BE2C (cell line): ENCODE results near the gene FGD2.

Experiments used
- DNase-seq: peaks from one replicate; pipeline ENCODE4 v3.0.0-alpha.2; 2020
- H3K27me3 ChIP-seq: fragments of 250-450 bp; sonication (Bioruptor Pico); 2 replicates; pipeline ENCODE4 v1.5.1; 2020; ENCODE audit warnings: mild to moderate bottlenecking
- H3K36me3 ChIP-seq: fragments of 250-450 bp; sonication (Bioruptor Pico); 2 replicates; pipeline ENCODE4 v1.5.1; 2020; ENCODE audit warnings: mild to moderate bottlenecking
- H3K4me1 ChIP-seq: fragments of 250-450 bp; sonication (Bioruptor Pico); 2 replicates; pipeline ENCODE4 v1.5.1; 2020
- H3K4me3 ChIP-seq: 2 replicates; pipeline ENCODE4 v1.5.1; 2011; ENCODE audit warnings: low read depth, low read length
- H3K9me3 ChIP-seq: fragments of 250-450 bp; sonication (Bioruptor Pico); 2 replicates; pipeline ENCODE4 v1.5.1; 2020
- TF ChIP-seq, protein P1 (sequence below): IDR thresholded peaks from 2 replicates; pipeline ENCODE4 v1.5.1; 2012; ENCODE audit warnings: mild to moderate bottlenecking, low read depth, low read length

FGD2 gene

DNA sequence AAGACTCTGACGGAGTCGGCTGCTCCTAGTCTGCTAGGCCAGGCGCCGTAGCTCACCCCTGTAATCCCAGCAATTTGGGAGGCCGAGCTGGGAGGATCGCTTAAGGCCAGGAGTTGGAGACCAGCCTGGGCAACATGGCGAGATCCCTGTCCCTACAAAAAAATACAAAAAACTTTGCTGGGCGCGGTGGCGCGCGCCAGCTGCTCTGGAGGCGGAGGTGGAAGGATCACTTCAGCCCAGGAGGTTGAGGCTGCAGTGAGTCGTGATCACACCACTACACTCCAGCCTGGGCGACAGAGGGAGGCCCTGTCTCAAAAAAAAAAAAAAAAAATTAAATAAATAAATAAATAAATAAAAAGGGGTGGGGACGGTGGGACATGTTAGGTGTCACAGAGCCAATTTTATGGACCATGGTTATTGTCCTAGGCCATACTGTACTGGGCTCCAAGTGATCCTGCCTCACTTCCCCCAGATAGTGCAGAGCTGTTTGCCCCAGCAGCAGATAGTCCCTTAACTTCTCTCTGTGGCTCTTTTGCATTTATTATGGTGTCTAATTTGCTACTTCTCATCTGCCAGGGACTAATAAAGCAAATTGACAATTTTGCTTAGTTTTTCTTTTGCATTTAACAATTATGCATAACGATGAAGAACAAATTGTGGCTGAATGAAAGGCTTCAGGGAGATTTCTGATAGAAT is 45.8 kb upstream of the FGD2 start:
- Histone ChIP-seq H3K4me3 (no peak overlapping the region), H3K4me1 (peaks cover 5% of the 10 kb centered on the region; the same call in 1 of the 2 replicates)

GRCh38 chr6:36961441-36962435 is 43.7 kb upstream of the FGD2 start:
- peaks cover 5% of the 10 kb centered on the region; the same call in 1 of the 2 replicates for H3K4me1 ChIP-seq

More for the DNA sequence above, 45.8 kb upstream of the FGD2 start:
- DNase-seq, result no peak
- TF ChIP-seq, protein P1, sequence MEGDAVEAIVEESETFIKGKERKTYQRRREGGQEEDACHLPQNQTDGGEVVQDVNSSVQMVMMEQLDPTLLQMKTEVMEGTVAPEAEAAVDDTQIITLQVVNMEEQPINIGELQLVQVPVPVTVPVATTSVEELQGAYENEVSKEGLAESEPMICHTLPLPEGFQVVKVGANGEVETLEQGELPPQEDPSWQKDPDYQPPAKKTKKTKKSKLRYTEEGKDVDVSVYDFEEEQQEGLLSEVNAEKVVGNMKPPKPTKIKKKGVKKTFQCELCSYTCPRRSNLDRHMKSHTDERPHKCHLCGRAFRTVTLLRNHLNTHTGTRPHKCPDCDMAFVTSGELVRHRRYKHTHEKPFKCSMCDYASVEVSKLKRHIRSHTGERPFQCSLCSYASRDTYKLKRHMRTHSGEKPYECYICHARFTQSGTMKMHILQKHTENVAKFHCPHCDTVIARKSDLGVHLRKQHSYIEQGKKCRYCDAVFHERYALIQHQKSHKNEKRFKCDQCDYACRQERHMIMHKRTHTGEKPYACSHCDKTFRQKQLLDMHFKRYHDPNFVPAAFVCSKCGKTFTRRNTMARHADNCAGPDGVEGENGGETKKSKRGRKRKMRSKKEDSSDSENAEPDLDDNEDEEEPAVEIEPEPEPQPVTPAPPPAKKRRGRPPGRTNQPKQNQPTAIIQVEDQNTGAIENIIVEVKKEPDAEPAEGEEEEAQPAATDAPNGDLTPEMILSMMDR, result no peak
- Histone ChIP-seq H3K36me3 (no peaks in the 10 kb centered on the region), H3K27me3 (no peaks in the 10 kb centered on the region), H3K9me3 (no peaks in the 10 kb centered on the region)

DNA sequence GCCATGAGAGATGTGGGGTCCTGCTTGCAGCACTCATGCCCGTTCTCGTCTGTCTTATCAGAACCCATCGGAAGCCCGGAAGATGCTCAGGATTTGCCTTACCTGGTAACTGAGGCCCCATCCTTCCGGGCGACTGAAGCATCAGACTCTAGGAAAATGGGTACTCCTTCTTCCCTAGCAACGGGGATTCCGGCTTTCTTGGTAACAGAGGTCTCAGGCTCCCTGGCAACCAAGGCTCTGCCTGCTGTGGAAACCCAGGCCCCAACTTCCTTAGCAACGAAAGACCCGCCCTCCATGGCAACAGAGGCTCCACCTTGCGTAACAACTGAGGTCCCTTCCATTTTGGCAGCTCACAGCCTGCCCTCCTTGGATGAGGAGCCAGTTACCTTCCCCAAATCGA is 42.6 kb upstream of the FGD2 start:
- TF ChIP-seq, protein P1, result no peak
- H3K9me3 ChIP-seq, result no peaks in the 10 kb centered on the region
- peaks cover 12% of the 10 kb centered on the region for H3K36me3 ChIP-seq
- peaks cover 5% of the 10 kb centered on the region; the same call in 1 of the 2 replicates for H3K4me1 ChIP-seq
- H3K27me3 ChIP-seq, result no peaks in the 10 kb centered on the region
- H3K4me3 ChIP-seq, result no peak overlapping the region
- peak; percentile 67 for DNase-seq

More at GRCh38 chr6:36961441-36962435, 43.7 kb upstream of the FGD2 start:
- H3K36me3 ChIP-seq, result peaks cover 4% of the 10 kb centered on the region; the same call in 1 of the 2 replicates
- DNase-seq, result no peak
- H3K27me3 ChIP-seq, result no peaks in the 10 kb centered on the region
- TF ChIP-seq, protein P1, result no peak
- H3K4me3 ChIP-seq, result no peak overlapping the region
- H3K9me3 ChIP-seq, result no peaks in the 10 kb centered on the region

DNA sequence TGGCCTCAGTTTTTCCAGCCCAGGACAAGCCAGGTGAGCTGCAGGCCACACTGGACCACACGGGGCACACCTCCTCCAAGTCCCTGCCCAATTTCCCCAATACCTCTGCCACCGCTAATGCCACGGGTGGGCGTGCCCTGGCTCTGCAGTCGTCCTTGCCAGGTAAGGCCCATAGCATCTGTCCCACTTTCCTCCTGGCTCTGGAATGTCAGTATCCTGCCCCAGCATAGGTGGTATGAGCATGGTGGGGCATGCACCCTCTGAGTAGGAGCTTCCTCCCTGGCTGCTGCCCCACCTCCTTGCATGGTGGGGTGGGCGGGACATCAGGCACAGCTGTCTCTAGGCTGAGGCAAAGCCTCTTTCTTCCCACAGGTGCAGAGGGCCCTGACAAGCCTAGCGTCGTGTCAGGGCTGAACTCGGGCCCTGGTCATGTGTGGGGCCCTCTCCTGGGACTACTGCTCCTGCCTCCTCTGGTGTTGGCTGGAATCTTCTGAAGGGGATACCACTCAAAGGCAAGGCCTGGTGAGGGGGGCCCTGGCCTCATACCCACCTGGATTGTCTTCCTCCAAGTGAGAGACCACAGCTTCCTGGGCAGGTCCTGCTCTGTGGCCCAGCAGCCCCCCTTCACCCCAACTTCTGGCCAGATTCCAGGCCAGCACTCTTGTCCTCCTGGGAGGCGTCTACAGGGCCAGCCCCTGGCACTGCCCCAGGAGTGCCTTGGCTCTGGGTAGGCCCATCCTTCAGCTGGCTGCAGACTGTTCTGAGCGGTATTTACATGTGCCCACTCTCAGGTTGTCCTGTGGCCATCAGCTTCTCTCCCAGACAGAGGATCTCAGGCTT is 41.8 kb upstream of the FGD2 start:
- Histone ChIP-seq H3K4me3 (no peak overlapping the region), H3K4me1 (peaks cover 5% of the 10 kb centered on the region; the same call in 1 of the 2 replicates), H3K36me3 (peaks cover 20% of the 10 kb centered on the region), H3K9me3 (no peaks in the 10 kb centered on the region), H3K27me3 (no peaks in the 10 kb centered on the region)
- peak; percentile 36 for DNase-seq
- TF ChIP-seq, protein P1, result no peak

DNA sequence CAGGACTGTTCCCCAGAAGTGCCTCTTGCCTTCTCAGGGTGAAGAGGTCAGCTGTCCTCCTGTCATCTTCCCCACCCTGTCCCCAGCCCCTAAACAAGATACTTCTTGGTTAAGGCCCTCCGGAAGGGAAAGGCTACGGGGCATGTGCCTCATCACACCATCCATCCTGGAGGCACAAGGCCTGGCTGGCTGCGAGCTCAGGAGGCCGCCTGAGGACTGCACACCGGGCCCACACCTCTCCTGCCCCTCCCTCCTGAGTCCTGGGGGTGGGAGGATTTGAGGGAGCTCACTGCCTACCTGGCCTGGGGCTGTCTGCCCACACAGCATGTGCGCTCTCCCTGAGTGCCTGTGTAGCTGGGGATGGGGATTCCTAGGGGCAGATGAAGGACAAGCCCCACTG is 41.1 kb upstream of the FGD2 start:
- TF ChIP-seq, protein P1, result no peak
- H3K4me1 ChIP-seq, result peaks cover 5% of the 10 kb centered on the region; the same call in 1 of the 2 replicates
- H3K4me3 ChIP-seq, result no peak overlapping the region
- no peaks in the 10 kb centered on the region for H3K27me3 ChIP-seq
- peaks cover 27% of the 10 kb centered on the region for H3K36me3 ChIP-seq
- no peaks in the 10 kb centered on the region for H3K9me3 ChIP-seq
- DNase-seq, result no peak
